Measurements from ENCODE around the gene IL21R.

- no peak for TF ChIP-seq CTCF (IDR thresholded peaks at IDR 0.05)
- TF ChIP-seq POLR2A (IDR thresholded peaks at IDR 0.05) = no peak
Measured at GRCh38 chr16:27446721-27447120, 44.7 kb downstream of the IL21R start.
